ENCODE data around the gene RPP25. TPM values are rescaled to one million over a fixed set of nuclear protein-coding genes. Genes with fewer than 3 reads are reported as not detected.
A peak's percentile ranks its signal among the peaks of the same experiment; 100 is the strongest.

RPP25 gene
- total and polyA plus RNA-seq, 2 donors (not counting 1 experiment from before 2014, with no cell fraction given), result 0.92 to 3.1 TPM

GRCh38 chr15:74906450-74907162 lies 50.0 kb downstream of the RPP25 start, which contains the start of gene FAM219B:
TSS of gene FAM219B (minus strand) at chr15:74906851. CDS start at chr15:74906800, 51 bp downstream.
- peaks cover 14% of the 10 kb centered on the region for H3K79me2 ChIP-seq (ENCODE audit: control insufficient read depth, insufficient read depth, low read length)
- Mint-ChIP-seq H3K4me3 (peak within 1 kb of the TSS; percentile 98), H3K27me3 (no peaks in the 10 kb centered on the region), H3K27ac (peak within 1 kb of the TSS; percentile 98), H3K4me1 (peaks cover 45% of the 10 kb centered on the region), H3K9me3 (ENCODE audit: insufficient read depth) (no peaks in the 10 kb centered on the region)
- ATAC-seq (ENCODE audit: low read depth), result peak; percentile 90
- no peaks in the 10 kb centered on the region for H3K27me3 ChIP-seq (replicated peaks in 1 of 4; ENCODE audit: control extremely low read depth in 1 of 4, control insufficient read depth in 3 of 4, insufficient read depth in 4 of 4, low read length in 3 of 4)
- DNase-seq, result peak; percentile 86
- H3K9ac ChIP-seq (ENCODE audit: low read length), result peak within 1 kb of the TSS; percentile 83
- peak within 1 kb of the TSS; percentile 73 to 89 (median 85) for H3K4me3 ChIP-seq (ENCODE audit: control extremely low read depth in 1 of 5, extremely low read depth in 1 of 5, insufficient read depth in 1 of 5, low read depth in 2 of 5, low read length in 4 of 5)
- under 1% methylated on average over 74 of the region's 74 CpGs for WGBS (ENCODE audit: insufficient coverage)
- H3K27ac ChIP-seq (ENCODE audit: low read length in 2 of 2), result peak within 1 kb of the TSS; percentile 48 to 79
- H3K9me3 ChIP-seq (ENCODE audit: control extremely low read depth in 1 of 3, control insufficient read depth in 2 of 3, insufficient read depth in 1 of 3, low read length in 2 of 3), result no peaks in the 10 kb centered on the region
- POLR2A ChIA-PET, result interaction anchor here (0.6 to 1.9 kb wide), 5 partner anchors 12 to 268 kb away, joined by 3 to 8 read pairs (median 3); partner anchors contain the start of gene MPI
- TF ChIP-seq CTCF (IDR thresholded peaks at IDR 0.05), result no peak
- TF ChIP-seq EZH2 (IDR thresholded peaks at IDR 0.05; ENCODE audit: borderline replicate concordance, insufficient read depth, low read depth, low read length, poor library complexity, severe bottlenecking), result no peak
- H3K36me3 ChIP-seq (replicated peaks in 1 of 2; ENCODE audit: control extremely low read depth in 1 of 2, control insufficient read depth in 1 of 2, extremely low read depth in 1 of 2, insufficient read depth in 2 of 2, low read length in 1 of 2), result peaks cover 0 to 27% of the 10 kb centered on the region in 2 experiments
- H3K4me1 ChIP-seq (ENCODE audit: control insufficient read depth in 2 of 2, insufficient read depth in 2 of 2, low read length in 2 of 2), result peaks cover 19 to 23% of the 10 kb centered on the region in 2 donors
- intact Hi-C loops (cut with micrococcal nuclease), result loop anchor here (1.0 kb wide), 4 partner anchors 17 to 63 kb away; partner anchors contain the start of genes COX5A, SCAMP2 and ULK3
- H3K4me2 ChIP-seq (replicated peaks; ENCODE audit: low read depth, low read length, poor library complexity, severe bottlenecking), result peak within 1 kb of the TSS; percentile 89
- H4K20me1 ChIP-seq (ENCODE audit: control insufficient read depth, insufficient read depth, low read length, poor library complexity, severe bottlenecking), result peaks cover under 1% of the 10 kb centered on the region
- CTCF ChIA-PET, result interaction anchor here (0.6 to 1.9 kb wide), 15 partner anchors 9 to 272 kb away, joined by 3 to 12 read pairs (median 4); partner anchors contain the start of gene COX5A
- H2AFZ ChIP-seq (ENCODE audit: insufficient read depth, low read depth, low read length, poor library complexity, severe bottlenecking), result peak within 1 kb of the TSS; percentile 97
